OCI-LY7 (cell line): ENCODE data around the gene RPS19. TPM values are rescaled to one million over a fixed set of nuclear protein-coding genes. Genes with fewer than 3 reads are reported as not detected.

Experiments
- BruUV-seq: library from RNA; stranded (reverse); fragments of 400-500 nt; replicated peaks from 2 replicates; lab custom pipeline; 2021; lab: Mats Ljungman, UMichigan
- CTCF ChIA-PET: fragments of 300-600 bp; sonication (Branson Sonifier 250); formaldehyde crosslinking; loops from one replicate; lab custom pipeline; 2022; ENCODE audit warnings: antibody characterized with exemption; ENCODE audit not compliant: unreplicated experiment; lab: Charles Lee
- POLR2A ChIA-PET: fragments of 300-600 bp; sonication (Branson Sonifier 250); formaldehyde crosslinking; loops from one replicate; lab custom pipeline; 2022; ENCODE audit warnings: antibody characterized with exemption; lab: Charles Lee
- DNase-seq: peaks from one replicate; pipeline ENCODE4 v3.0.0-alpha.2; 2015; ENCODE audit warnings: low spot score
- H2AFZ ChIP-seq: fragments of 200-600 bp; sonication (generic), shearing (Covaris generic); 2 replicates; pipeline ENCODE4 v1.6.1; 2014; ENCODE audit warnings: mild to moderate bottlenecking, antibody characterized with exemption, low read length, moderate library complexity
- H3K27ac ChIP-seq: fragments of 200-600 bp; sonication (generic); 2 replicates; pipeline ENCODE4 v1.5.1; 2014; ENCODE audit warnings: mixed run types, low read depth, mild to moderate bottlenecking, moderate library complexity, low read length, inconsistent platforms; ENCODE audit not compliant: poor library complexity, severe bottlenecking
- H3K36me3 ChIP-seq: fragments of 200-600 bp; sonication (generic); 2 replicates; pipeline ENCODE4 v1.6.1; 2014; ENCODE audit warnings: mild to moderate bottlenecking, antibody characterized with exemption, low read length, moderate library complexity, mixed read lengths; ENCODE audit not compliant: insufficient read depth
- H3K4me1 ChIP-seq: fragments of 200-600 bp; sonication (generic); 2 replicates; pipeline ENCODE4 v1.5.1; 2014; ENCODE audit warnings: mild to moderate bottlenecking, low read length; ENCODE audit not compliant: insufficient read depth, poor library complexity, severe bottlenecking
- H3K4me2 ChIP-seq: fragments of 200-600 bp; sonication (generic); 2 replicates; pipeline ENCODE4 v1.6.1; 2014; ENCODE audit warnings: mild to moderate bottlenecking, low read length
- H3K4me3 ChIP-seq: fragments of 200-600 bp; sonication (generic); 2 replicates; pipeline ENCODE4 v1.5.1; 2014; ENCODE audit warnings: mild to moderate bottlenecking, low read depth, low read length; ENCODE audit not compliant: poor library complexity, severe bottlenecking
- H3K79me2 ChIP-seq: fragments of 200-600 bp; sonication (generic); 2 replicates; pipeline ENCODE4 v1.6.1; 2016; ENCODE audit warnings: low read depth, mild to moderate bottlenecking, low read length, moderate library complexity, mixed read lengths; ENCODE audit not compliant: insufficient read depth
- H3K9me2 ChIP-seq: fragments of 200-600 bp; sonication (generic); 2 replicates; pipeline ENCODE4 v1.6.1; 2016; ENCODE audit warnings: mild to moderate bottlenecking, low read length, mixed read lengths; ENCODE audit not compliant: insufficient read depth
- H3K9me3 ChIP-seq: fragments of 200-600 bp; sonication (generic); 2 replicates; pipeline ENCODE4 v1.6.1; 2014; ENCODE audit warnings: mild to moderate bottlenecking, mixed run types, low read length, mixed read lengths
- H4K20me1 ChIP-seq: fragments of 200-600 bp; sonication (generic); 2 replicates; pipeline ENCODE4 v1.6.1; 2014; ENCODE audit warnings: mild to moderate bottlenecking, antibody characterized with exemption, low read length, moderate library complexity, mixed read lengths; ENCODE audit not compliant: insufficient read depth
- EZH2phosphoT487 ChIP-seq: fragments of 200-600 bp; sonication (generic); IDR thresholded peaks from 2 replicates; pipeline ENCODE4 v1.6.1; 2018; ENCODE audit warnings: low read depth, borderline replicate concordance, mild to moderate bottlenecking, mixed run types, antibody characterized with exemption, low read length, moderate library complexity, mixed read lengths
- intact Hi-C: fragments of 100-400 bp; cut with micrococcal nuclease; formaldehyde crosslinking; loops from one replicate; pipeline ENCODE4 v1.10.0; 2022; ENCODE audit not compliant: unreplicated experiment
- microRNA-seq: library from miRNA; unstranded; fragments of <30 nt; microRNA quantifications from one replicate; pipeline ENCODE4 v1.2.0, GENCODE V29; 2022; ENCODE audit warnings: borderline replicate concordance
- small RNA-seq: library from RNA; depleted of rRNA; stranded (forward); fragments of <200 nt; gene quantifications from one replicate; pipeline ENCODE3, GENCODE V24; 2014
- total RNA-seq, 2 experiments: library from RNA; depleted of rRNA in 1 of 2; stranded (reverse); fragments of >200 nt in 1 of 2; shearing (Covaris generic) in 1 of 2; gene quantifications; 2 replicates each; pipeline ENCODE4 v1.2.3, GENCODE V29; 2014 to 2022
- TF ChIP-seq, protein P1 (sequence below): fragments of 200-600 bp; sonication (generic); conservative IDR thresholded peaks from 2 replicates; pipeline ENCODE4 v1.5.1; 2014; ENCODE audit warnings: mild to moderate bottlenecking, antibody characterized with exemption, low read length, moderate library complexity, mixed read lengths

The RPS19 gene
- total RNA-seq, 2 experiments from 2014 or later: 3,803 to 4,414 TPM

- Histone ChIP-seq H3K4me3 (no peak overlapping the region), H3K27ac (no peak overlapping the region), H3K9me2 (no peaks in the 10 kb centered on the region), H3K36me3 (0 out of 2 replicates have a peak, but pooled peaks cover 2% of the 10 kb centered on the region), H3K79me2 (no peaks in the 10 kb centered on the region), H3K4me1 (peaks cover 20% of the 10 kb centered on the region), H3K9me3 (no peaks in the 10 kb centered on the region), H2AFZ (no peak overlapping the region), H3K4me2 (no peak overlapping the region), H4K20me1 (no peaks in the 10 kb centered on the region)
- no peak for DNase-seq
- CTCF ChIA-PET: interaction anchor here (0.6 kb wide), 1 partner anchor 408 kb away, joined by 3 read pairs; no protein-coding TSS in a partner anchor
- TF ChIP-seq, protein P1, sequence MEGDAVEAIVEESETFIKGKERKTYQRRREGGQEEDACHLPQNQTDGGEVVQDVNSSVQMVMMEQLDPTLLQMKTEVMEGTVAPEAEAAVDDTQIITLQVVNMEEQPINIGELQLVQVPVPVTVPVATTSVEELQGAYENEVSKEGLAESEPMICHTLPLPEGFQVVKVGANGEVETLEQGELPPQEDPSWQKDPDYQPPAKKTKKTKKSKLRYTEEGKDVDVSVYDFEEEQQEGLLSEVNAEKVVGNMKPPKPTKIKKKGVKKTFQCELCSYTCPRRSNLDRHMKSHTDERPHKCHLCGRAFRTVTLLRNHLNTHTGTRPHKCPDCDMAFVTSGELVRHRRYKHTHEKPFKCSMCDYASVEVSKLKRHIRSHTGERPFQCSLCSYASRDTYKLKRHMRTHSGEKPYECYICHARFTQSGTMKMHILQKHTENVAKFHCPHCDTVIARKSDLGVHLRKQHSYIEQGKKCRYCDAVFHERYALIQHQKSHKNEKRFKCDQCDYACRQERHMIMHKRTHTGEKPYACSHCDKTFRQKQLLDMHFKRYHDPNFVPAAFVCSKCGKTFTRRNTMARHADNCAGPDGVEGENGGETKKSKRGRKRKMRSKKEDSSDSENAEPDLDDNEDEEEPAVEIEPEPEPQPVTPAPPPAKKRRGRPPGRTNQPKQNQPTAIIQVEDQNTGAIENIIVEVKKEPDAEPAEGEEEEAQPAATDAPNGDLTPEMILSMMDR: peak; percentile 48; the same call in 1 of the 2 replicates
- TF ChIP-seq EZH2phosphoT487: no peak
- intact Hi-C loops: no loop called here
- no TSS peak for BruUV-seq
- POLR2A ChIA-PET: no interaction called here
These were observed 61.0 kb downstream of the RPS19 start for GRCh38 chr19:41920882-41921576.

- intact Hi-C loops: no loop called here
- CTCF ChIA-PET: no interaction called here
- Histone ChIP-seq H3K27ac (no peak overlapping the region), H3K4me2 (no peak overlapping the region), H3K36me3 (0 out of 2 replicates have a peak, but pooled peaks cover 2% of the 10 kb centered on the region), H4K20me1 (no peaks in the 10 kb centered on the region), H3K9me3 (no peaks in the 10 kb centered on the region), H3K9me2 (no peaks in the 10 kb centered on the region), H3K4me1 (peaks cover 20% of the 10 kb centered on the region), H3K4me3 (no peak overlapping the region), H2AFZ (no peak overlapping the region), H3K79me2 (no peaks in the 10 kb centered on the region)
- POLR2A ChIA-PET: no interaction called here
- no peak for DNase-seq
- no TSS peak for BruUV-seq
- no peak for TF ChIP-seq EZH2phosphoT487
- TF ChIP-seq, protein P1: no peak
These were observed 61.8 kb downstream of the RPS19 start for GRCh38 chr19:41921577-41922576.

Small RNAs within 50 kb of the gene (microRNA-seq; reads per million reads assigned to microRNA genes)
- not detected for gene MIR6797

Small RNAs within 50 kb of the gene (small RNA-seq; reads per million reads assigned to genes)
- gene MIR6797: not detected

Other genes with a start within 250 kb of the RPS19 start
- gene CEACAM4, start 233.2 kb upstream of the RPS19 start, total RNA-seq (2014; rRNA removed; shearing (Covaris generic)): not detected in 2 replicates
- gene CEACAM4, start 233.2 kb upstream of the RPS19 start, total RNA-seq (2022): not detected in 2 replicates
- not detected in 2 replicates for gene CEACAM7, start 172.0 kb upstream of the RPS19 start, total RNA-seq (2014; rRNA removed; shearing (Covaris generic))
- not detected in 2 replicates for gene CEACAM7, start 172.0 kb upstream of the RPS19 start, total RNA-seq (2022)
- gene CEACAM5, start 151.6 kb upstream of the RPS19 start, total RNA-seq (2014; rRNA removed; shearing (Covaris generic)): not detected in 2 replicates
- gene CEACAM5, start 151.6 kb upstream of the RPS19 start, total RNA-seq (2022): not detected in 2 replicates
- gene CEACAM6, start 104.7 kb upstream of the RPS19 start, total RNA-seq (2014; rRNA removed; shearing (Covaris generic)): not detected in 2 replicates
- gene CEACAM6, start 104.7 kb upstream of the RPS19 start, total RNA-seq (2022): not detected in 2 replicates
- gene CEACAM3, start 63.7 kb upstream of the RPS19 start, total RNA-seq (2014; rRNA removed; shearing (Covaris generic)): not detected in 2 replicates
- gene CEACAM3, start 63.7 kb upstream of the RPS19 start, total RNA-seq (2022): not detected in 2 replicates
- gene LYPD4, start 15.6 kb upstream of the RPS19 start, total RNA-seq (2014; rRNA removed; shearing (Covaris generic)): not detected in 2 replicates
- not detected in 2 replicates for gene LYPD4, start 15.6 kb upstream of the RPS19 start, total RNA-seq (2022)
- gene DMRTC2, start 15.2 kb upstream of the RPS19 start, total RNA-seq (2014; rRNA removed; shearing (Covaris generic)): not detected in 2 replicates
- not detected in 2 replicates for gene DMRTC2, start 15.2 kb upstream of the RPS19 start, total RNA-seq (2022)
- gene CD79A, start 17.0 kb downstream of the RPS19 start, total RNA-seq (2014; rRNA removed; shearing (Covaris generic)): 848 and 1,195 TPM in 2 replicates
- 896 and 1,094 TPM in 2 replicates for gene CD79A, start 17.0 kb downstream of the RPS19 start, total RNA-seq (2022)
- gene ARHGEF1, start 22.9 kb downstream of the RPS19 start, total RNA-seq (2014; rRNA removed; shearing (Covaris generic)): 74.9 and 96.9 TPM in 2 replicates
- gene ARHGEF1, start 22.9 kb downstream of the RPS19 start, total RNA-seq (2022): 297 and 318 TPM in 2 replicates
- 1.6 and 1.9 TPM in 2 replicates for gene ERFL, start 68.2 kb downstream of the RPS19 start, total RNA-seq (2014; rRNA removed; shearing (Covaris generic))
- 5.9 and 6.8 TPM in 2 replicates for gene ERFL, start 68.2 kb downstream of the RPS19 start, total RNA-seq (2022)
- gene RABAC1, start 99.1 kb downstream of the RPS19 start, total RNA-seq (2014; rRNA removed; shearing (Covaris generic)): 161 and 171 TPM in 2 replicates
- gene RABAC1, start 99.1 kb downstream of the RPS19 start, total RNA-seq (2022): 167 and 191 TPM in 2 replicates
- 3.1 and 9.3 TPM in 2 replicates for gene ATP1A3, start 134.0 kb downstream of the RPS19 start, total RNA-seq (2014; rRNA removed; shearing (Covaris generic))
- gene ATP1A3, start 134.0 kb downstream of the RPS19 start, total RNA-seq (2022): 33.0 and 33.3 TPM in 2 replicates
- gene GRIK5, start 210.0 kb downstream of the RPS19 start, total RNA-seq (2014; rRNA removed; shearing (Covaris generic)): 0.73 and 0.77 TPM in 2 replicates
- 1.1 and 1.3 TPM in 2 replicates for gene GRIK5, start 210.0 kb downstream of the RPS19 start, total RNA-seq (2022)
- 18.5 and 29.3 TPM in 2 replicates for gene ZNF574, start 215.9 kb downstream of the RPS19 start, total RNA-seq (2014; rRNA removed; shearing (Covaris generic))
- 14.5 and 16.6 TPM in 2 replicates for gene ZNF574, start 215.9 kb downstream of the RPS19 start, total RNA-seq (2022)